H1 (cell line): ENCODE data around the gene FBN2.

Source experiments
- ASH2L ChIP-seq: fragments of 200-600, 300-600 bp; sonication (generic); IDR thresholded peaks from one replicate; pipeline ENCODE4 v1.7.1; 2017; ENCODE audit warnings: low read length
- EZH2 ChIP-seq: fragments of 200-600 bp; sonication (generic); IDR thresholded peaks from 2 replicates; pipeline ENCODE4 v1.7.1; 2012; ENCODE audit warnings: low read depth, mild to moderate bottlenecking, moderate library complexity, low read length, inconsistent platforms; ENCODE audit not compliant: severe bottlenecking
- FOSL1 ChIP-seq: IDR thresholded peaks from 2 replicates; pipeline ENCODE4 v1.6.1; 2011; ENCODE audit warnings: mild to moderate bottlenecking, low read depth, low read length, moderate library complexity; ENCODE audit not compliant: insufficient read depth
- GTF2F1 ChIP-seq: IDR thresholded peaks from 2 replicates; pipeline ENCODE4 v1.6.1; 2012; ENCODE audit warnings: low read depth, low read length, improper control_type of control experiment, borderline replicate concordance
- KDM1A ChIP-seq: fragments of 200-600, 300-600 bp; sonication (generic); IDR thresholded peaks from 2 replicates; pipeline ENCODE4 v1.7.1; 2016; ENCODE audit warnings: mild to moderate bottlenecking, low read length, borderline replicate concordance
- POLR2A ChIP-seq, 2 experiments: IDR thresholded peaks; 1 replicate in 1 of 2; 2 replicates in 1 of 2; pipeline ENCODE4 v1.6.1; 2011; ENCODE audit warnings: low read depth in 2 of 2, low read length in 2 of 2, mild to moderate bottlenecking in 2 of 2; ENCODE audit errors: control extremely low read depth in 1 of 2
- RAD21 ChIP-seq, 2 experiments: IDR thresholded peaks in 1 of 2; conservative IDR thresholded peaks in 1 of 2; 2 replicates each; pipeline ENCODE4 v1.6.1; 2011; ENCODE audit warnings: low read depth in 2 of 2, low read length in 2 of 2, improper control_type of control experiment in 1 of 2, inconsistent platforms in 1 of 2, mild to moderate bottlenecking in 1 of 2, moderate library complexity in 1 of 2
- TF ChIP-seq, protein P1 (sequence below), 3 experiments: IDR thresholded peaks; 1 replicate in 2 of 3; 2 replicates in 1 of 3; pipeline versions ENCODE4 v1.5.1 to v1.6.1; 2011; ENCODE audit warnings: low read length in 3 of 3, mild to moderate bottlenecking in 3 of 3, inconsistent platforms in 2 of 3, low read depth in 1 of 3, moderate library complexity in 1 of 3; ENCODE audit not compliant: insufficient read depth in 1 of 3; ENCODE audit errors: control extremely low read depth in 1 of 3
- TF ChIP-seq, protein P2 (sequence below): IDR thresholded peaks from 2 replicates; pipeline ENCODE4 v1.6.1; 2012; ENCODE audit warnings: inconsistent platforms

DNA sequence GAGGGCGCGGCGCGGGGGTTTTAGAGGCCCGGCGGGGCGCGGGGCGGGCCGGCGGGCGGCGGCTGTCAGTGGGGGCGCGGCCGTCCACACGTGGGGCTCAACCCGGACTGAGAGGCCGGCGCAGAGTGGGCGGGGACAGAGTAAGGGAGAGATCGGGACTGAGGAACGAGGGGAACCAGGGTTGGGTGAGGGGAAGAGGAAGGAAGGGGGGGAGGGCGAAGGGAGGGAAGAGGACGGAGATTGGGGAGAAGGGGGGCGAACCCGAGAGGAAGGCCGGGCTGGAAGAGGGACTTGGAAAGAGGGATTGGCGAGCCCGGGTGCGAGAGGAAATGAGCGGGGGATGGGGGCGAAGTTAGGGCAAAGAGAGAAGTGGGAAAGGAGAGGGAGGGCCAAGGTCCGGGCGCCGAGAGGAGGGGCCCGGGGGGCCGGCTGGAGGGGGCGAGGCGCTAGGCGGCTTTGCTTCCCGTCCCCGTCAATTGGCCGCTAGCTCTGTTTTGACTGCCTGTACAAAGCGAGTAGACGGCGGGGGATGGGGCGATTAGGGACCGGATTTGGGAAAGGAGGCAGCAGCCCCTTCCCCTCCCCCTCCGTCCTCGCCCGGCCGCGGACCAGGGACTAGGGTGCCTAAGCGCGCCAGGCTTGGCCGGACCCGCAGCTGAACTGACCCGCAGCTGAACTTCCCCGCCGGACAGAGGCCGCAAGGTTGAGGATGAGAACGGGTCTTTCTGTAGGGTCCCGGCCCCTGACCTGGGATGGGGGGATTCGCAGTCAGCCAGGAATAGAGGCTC, 399 bp upstream of the FBN2 start:
- TF ChIP-seq POLR2A (IDR thresholded peaks at IDR 0.05; ENCODE audit: control extremely low read depth in 1 of 2, low read depth in 2 of 2, low read length in 2 of 2) (peak in 1 of 2 experiments; percentile 53; a peak in 1 of 3 replicates), FOSL1 (no peak), EZH2 (no peak), RAD21 (IDR thresholded peaks at IDR 0.05 in 1 of 2, conservative IDR thresholded peaks at IDR 0.05 in 1 of 2; ENCODE audit: low read depth in 2 of 2, low read length in 2 of 2) (no peak; a peak in 1 of 4 replicates), GTF2F1 (no peak), ASH2L (peak; percentile 73), KDM1A (0 out of 2 replicates have a peak, but pooled peaks have one; percentile 4)
- TF ChIP-seq, protein P1, sequence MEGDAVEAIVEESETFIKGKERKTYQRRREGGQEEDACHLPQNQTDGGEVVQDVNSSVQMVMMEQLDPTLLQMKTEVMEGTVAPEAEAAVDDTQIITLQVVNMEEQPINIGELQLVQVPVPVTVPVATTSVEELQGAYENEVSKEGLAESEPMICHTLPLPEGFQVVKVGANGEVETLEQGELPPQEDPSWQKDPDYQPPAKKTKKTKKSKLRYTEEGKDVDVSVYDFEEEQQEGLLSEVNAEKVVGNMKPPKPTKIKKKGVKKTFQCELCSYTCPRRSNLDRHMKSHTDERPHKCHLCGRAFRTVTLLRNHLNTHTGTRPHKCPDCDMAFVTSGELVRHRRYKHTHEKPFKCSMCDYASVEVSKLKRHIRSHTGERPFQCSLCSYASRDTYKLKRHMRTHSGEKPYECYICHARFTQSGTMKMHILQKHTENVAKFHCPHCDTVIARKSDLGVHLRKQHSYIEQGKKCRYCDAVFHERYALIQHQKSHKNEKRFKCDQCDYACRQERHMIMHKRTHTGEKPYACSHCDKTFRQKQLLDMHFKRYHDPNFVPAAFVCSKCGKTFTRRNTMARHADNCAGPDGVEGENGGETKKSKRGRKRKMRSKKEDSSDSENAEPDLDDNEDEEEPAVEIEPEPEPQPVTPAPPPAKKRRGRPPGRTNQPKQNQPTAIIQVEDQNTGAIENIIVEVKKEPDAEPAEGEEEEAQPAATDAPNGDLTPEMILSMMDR (IDR thresholded peaks at IDR 0.05; ENCODE audit: control extremely low read depth in 1 of 3, insufficient read depth in 1 of 3, low read depth in 1 of 3, low read length in 3 of 3): no peak
- TF ChIP-seq, protein P2, sequence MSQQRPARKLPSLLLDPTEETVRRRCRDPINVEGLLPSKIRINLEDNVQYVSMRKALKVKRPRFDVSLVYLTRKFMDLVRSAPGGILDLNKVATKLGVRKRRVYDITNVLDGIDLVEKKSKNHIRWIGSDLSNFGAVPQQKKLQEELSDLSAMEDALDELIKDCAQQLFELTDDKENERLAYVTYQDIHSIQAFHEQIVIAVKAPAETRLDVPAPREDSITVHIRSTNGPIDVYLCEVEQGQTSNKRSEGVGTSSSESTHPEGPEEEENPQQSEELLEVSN: no peak
